Activated gamma-delta T cell treated with Interleukin-2 at 50 U/mL for 16 hours (primary cell): Measurements from ENCODE around the gene CNN1.
A peak's percentile ranks its signal among the peaks of the same experiment; 100 is the strongest.

Experiments used
- DNase-seq: peaks from one replicate; pipeline ENCODE4 v3.0.0-alpha.2; 2020

The CNN1 gene

GRCh38 chr19:11538232-11539036 lies at the start of gene CNN1:
CNN1 (plus strand) TSS chr19:11538851; CDS start chr19:11538928, 77 bp downstream.
- no peak for DNase-seq

- DNase-seq: no peak
Observed at GRCh38 chr19:11489378-11489777, 49.3 kb upstream of the CNN1 start.

- no peak for DNase-seq
Observed at GRCh38 chr19:11494634-11495285, 43.9 kb upstream of the CNN1 start.

- no peak for DNase-seq
Observed at GRCh38 chr19:11495481-11495880, 43.2 kb upstream of the CNN1 start.

GRCh38 chr19:11495885-11496284 lies 42.8 kb upstream of the CNN1 start:
- DNase-seq: no peak

- DNase-seq: peak; percentile 60
Observed at GRCh38 chr19:11496391-11497163, 42.1 kb upstream of the CNN1 start.

- no peak for DNase-seq
Observed at GRCh38 chr19:11499220-11499726, 39.4 kb upstream of the CNN1 start.

- DNase-seq: no peak
Observed at GRCh38 chr19:11499890-11500420, 38.7 kb upstream of the CNN1 start.

GRCh38 chr19:11504502-11505031 lies 34.1 kb upstream of the CNN1 start:
- DNase-seq: no peak

GRCh38 chr19:11505032-11505503 lies 33.6 kb upstream of the CNN1 start:
- DNase-seq: peak; percentile 95

GRCh38 chr19:11505504-11506100 lies 33.0 kb upstream of the CNN1 start, which contains the start of gene ZNF653:
ZNF653 (minus strand) TSS chr19:11505839; CDS start chr19:11505786, 53 bp downstream.
- peak; percentile 95 for DNase-seq

GRCh38 chr19:11506101-11506555 lies 32.5 kb upstream of the CNN1 start:
- no peak for DNase-seq

- DNase-seq: no peak
Observed at GRCh38 chr19:11506967-11507366, 31.7 kb upstream of the CNN1 start.

- no peak for DNase-seq
Observed at GRCh38 chr19:11507370-11508078, 31.1 kb upstream of the CNN1 start.

GRCh38 chr19:11510444-11510843 lies 28.2 kb upstream of the CNN1 start:
- no peak for DNase-seq

GRCh38 chr19:11513946-11514345 lies 24.7 kb upstream of the CNN1 start:
- no peak for DNase-seq

- DNase-seq: no peak
Observed at GRCh38 chr19:11519138-11519537, 19.5 kb upstream of the CNN1 start.

- DNase-seq: peak; percentile 91
Observed at GRCh38 chr19:11528551-11529341, 9.9 kb upstream of the CNN1 start, which contains the start of gene ECSIT. ECSIT (minus strand) TSS chr19:11529134; CDS start chr19:11519170, 9,964 bp downstream.

GRCh38 chr19:11530432-11530831 lies 8.2 kb upstream of the CNN1 start:
- DNase-seq: no peak

GRCh38 chr19:11534538-11534937 lies 4.1 kb upstream of the CNN1 start:
- no peak for DNase-seq
